Activated CD8-positive, alpha-beta memory T cell treated with anti-CD3 and anti-CD28 coated beads, Interleukin-2, amount 50 U/mL, for 1 hour (primary cell): ENCODE results near the gene GNG7.
"Not testable (repeated sequence)": the region's sequence is repeated elsewhere in the genome, so short reads cannot be mapped to it uniquely, and the experiment has no call there.

Experiments
- DNase-seq: peaks from one replicate; pipeline ENCODE4 v3.0.0-alpha.2; 2020; ENCODE audit errors: extremely low read depth

GNG7 gene

GRCh38 chr19:2726904-2727639 lies 24.6 kb upstream of the GNG7 start:
- DNase-seq = no peak

DNA sequence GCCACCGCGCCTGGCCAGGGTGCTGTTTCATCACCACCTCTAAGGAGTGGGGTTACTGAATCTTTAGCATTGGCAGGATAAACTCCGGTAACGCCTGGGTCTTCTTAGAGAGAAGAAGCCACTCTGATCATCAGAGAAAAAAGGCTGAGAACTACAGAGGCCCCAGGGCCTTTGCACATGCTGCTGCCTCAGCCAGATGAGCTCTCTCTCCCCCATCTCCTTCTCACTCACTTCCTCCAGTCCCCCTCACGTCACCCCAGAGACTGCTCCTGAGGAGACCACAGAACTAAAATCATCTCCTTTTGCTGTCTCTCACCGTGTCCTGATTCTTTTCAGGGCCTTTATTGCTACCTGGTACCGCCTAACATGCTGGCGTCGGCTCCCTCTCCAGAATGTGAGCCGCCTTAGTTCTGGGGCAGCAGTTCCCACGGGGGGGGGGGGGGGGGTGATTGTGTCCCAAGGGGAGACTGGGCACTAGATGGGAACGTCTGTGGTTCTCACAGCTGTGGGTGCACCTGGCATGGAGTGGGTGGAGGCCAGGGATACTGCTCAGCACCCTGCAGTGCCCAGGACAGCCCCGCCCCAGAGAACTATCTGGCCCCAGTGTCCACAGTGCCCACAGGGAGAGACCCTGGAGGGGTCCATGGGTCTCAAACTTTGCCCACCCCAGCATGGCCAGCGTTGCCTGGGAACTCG lies 23.8 kb upstream of the GNG7 start:
- no peak for DNase-seq

DNA sequence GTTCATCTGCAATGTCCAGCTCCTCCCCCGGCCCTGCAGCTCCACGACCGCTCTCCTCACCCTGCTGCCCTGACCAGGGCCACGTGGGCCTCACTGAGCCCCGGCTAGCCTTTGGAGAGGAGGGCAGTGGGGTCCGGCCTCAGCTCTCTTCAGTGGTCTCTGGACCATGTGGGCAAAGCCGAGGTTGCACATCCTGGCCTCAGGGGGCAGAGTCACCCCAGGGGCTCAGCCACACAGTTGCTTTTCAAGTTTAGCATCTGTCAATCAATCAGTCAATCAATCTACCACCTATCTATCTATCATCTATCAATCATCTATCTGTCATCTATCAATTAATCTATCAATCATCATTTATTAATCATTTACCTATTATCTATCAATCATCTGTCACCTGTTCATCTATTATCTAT lies 21.7 kb upstream of the GNG7 start:
- DNase-seq = no peak

DNA sequence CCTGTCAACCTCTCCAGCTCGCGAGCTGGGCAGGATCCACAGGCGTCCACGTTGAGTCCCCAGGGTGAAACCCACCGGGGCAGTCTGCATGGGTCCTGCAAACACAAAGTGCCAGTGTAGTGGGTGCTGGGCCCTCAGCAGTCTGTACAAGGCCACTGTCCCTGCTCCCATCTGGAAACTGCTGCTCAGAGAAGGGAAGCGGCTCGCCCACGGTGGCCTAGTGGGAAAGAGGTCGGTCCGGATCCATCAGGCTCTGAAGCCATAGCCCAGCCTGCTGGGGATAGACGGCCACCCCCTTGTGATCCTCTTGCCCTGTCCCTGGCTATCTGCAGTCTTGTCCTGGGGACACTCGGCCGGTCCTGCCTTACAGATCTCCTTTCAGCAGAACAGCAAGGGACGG lies 21.3 kb upstream of the GNG7 start:
- no peak for DNase-seq

DNA sequence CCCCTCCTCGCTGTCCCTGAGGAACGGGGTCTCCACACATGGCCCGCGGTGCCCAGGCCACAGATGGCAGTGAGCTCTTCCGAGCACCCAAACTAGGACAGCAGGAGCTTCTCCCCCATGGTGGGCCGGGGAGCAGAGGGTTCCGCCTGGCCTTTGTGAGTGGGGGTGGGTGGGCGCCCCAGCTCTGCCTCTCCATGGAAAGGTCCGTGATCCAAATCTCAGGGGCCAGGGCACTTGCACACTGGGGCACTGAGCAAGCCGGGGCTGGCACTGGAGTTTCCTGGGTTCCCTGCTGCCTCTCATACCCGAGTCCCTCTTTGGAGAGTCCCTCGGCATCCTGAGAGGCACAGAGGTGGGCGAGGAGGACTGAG lies 20.8 kb upstream of the GNG7 start:
- DNase-seq = no peak

DNA sequence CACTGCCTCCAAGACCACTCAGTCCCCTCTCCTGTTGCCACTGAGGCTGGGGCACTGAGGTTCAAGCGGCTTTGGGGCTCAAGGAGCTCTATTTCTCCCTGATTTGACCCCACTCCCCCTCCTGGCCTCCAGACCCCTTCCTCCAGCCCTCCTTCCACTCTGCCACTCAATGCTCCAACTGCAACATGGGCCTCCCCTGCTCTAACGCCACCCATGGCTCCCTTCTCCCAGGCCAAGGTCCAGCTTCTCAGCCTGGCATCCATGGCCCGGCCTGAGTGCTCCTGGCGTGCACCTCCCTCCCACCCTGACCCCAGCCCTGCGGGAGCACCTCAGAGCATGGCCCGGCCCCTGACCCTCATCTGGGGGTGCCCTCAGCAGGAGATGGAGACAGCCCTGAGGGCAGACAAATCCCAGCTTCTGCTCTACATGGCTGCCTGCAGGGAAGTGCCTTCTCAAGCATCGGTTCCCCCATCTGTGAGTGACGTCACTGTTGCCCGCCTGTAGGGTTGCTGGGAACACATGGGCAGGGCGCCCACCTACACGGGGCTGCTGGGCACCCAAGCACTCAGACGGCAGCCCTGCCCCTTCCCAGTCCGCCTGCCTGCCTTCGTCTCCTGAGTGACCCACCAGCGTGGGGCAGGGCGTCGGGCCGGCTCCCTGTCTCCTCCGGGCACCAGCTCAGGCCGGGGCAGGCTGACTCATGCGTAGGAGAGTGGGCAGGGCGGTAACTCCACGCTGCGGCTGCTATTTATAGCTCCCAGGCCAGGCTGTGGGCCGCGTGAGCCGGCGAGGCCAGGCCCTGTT lies 20.2 kb upstream of the GNG7 start:
- no peak for DNase-seq

- no peak for DNase-seq
Measured at GRCh38 chr19:2721570-2722540, 19.4 kb upstream of the GNG7 start.

DNA sequence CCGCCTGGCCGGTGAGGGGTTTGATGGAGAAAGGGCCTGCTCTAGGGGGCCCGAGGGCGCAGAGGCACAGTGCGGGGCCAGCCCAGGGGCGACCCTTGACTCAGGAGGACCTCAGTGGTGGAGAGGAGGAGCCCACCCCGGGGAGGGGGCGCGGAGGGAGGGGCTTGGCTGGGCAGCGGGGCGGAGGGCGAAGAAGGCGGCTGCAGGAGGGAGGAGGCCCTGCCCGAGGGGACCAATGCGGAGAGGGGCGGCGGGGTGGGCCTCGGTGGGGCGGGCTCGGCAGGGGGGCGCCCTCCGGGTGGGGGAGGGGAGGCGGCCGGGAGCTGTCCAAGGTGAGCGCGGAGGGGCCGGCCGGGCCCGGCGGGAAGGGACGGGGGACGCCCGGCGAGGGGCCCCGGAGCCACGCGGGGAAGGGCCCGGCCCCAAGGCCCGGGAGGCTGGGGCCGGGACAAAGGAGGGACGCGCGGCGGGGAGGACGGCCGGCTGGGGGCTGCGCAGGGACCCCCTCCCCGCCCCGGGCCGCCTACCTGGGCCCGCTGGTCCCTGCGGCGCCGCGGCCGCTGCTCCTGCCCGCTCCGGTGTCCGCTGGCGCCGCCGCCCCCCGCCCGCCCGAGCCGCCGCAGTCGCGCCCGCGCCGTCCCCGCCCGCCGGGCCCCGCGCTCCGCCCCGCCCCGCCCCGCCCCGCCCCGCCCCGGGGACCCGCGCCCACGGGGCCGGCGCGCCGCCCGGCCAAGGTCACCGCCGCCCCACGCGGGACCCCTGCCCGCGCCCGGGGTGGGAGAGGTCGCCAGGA lies 18.5 kb upstream of the GNG7 start, which contains the start of gene DIRAS1:
Gene DIRAS1 (minus strand): TSS at position 596 of the 793 bp plus-strand sequence. CDS start 3,566 bp downstream, outside the sequence.
- DNase-seq = no peak

- no peak for DNase-seq
Measured at GRCh38 chr19:2719920-2720776, 17.7 kb upstream of the GNG7 start.

GRCh38 chr19:2719232-2719735 lies 16.8 kb upstream of the GNG7 start:
- DNase-seq = no peak

DNA sequence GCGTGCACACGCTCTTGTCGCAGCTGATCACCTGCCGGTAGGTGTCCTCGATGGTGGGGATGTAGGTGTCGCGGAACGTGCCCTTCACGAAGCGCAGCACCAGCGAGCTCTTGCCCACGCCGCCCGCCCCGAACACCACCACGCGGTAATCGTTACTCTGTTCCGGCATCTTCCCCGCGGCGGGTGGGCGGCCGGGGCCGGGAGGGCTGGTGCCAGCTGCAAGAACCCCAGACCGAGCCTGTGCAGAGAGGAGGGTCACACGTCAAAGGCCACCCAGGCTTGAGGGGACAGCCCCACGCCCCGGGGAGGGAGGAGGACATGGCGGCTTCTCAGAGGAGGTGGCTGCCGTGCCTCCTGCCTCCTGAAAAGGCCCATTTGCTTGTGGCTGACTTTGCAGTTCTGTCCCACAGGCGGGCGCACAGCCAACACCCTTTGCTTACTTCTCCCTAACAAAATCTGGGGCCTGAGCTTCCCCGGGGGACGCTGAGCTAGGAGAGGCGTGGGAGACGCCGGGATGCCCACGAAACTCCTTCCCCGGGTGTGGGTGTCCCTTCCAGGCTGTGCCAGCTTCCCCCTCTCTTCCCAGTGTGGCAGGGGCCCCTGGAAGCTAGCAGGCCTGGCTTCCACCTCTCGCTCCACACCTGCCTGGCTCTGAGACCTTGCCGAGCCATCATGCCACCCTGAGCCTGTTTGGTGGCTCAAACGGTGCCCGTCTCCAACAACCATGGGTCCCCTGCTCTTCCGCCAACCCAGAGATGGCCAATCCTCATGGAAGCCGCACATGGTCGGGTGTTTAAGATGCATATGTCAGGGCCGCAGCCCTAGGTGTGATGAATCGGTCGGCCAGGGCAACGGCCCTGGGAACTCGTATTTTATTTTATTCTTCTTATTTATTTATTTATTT lies 15.4 kb upstream of the GNG7 start:
- DNase-seq = no peak

GRCh38 chr19:2716722-2717637 lies 14.5 kb upstream of the GNG7 start:
- no peak for DNase-seq

DNA sequence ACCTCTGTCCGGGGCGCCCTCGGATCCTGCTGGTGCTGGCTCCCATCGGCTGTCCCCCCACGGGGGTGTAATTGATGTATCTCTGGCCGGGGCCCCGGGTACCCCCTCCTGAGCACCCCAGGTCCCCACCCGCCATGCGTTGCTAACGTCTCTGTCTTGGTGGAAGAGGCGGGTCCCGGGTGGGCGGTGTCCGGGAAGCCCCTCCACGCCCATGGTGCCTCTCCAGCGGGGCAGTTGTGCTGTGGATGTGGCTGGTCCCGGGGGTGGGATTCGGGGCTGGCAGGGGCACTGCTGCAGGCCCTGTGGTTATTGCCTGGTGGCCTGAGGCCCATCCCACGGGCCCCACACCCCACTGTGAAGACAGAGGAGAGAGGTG lies 13.8 kb upstream of the GNG7 start:
- DNase-seq = no peak

DNA sequence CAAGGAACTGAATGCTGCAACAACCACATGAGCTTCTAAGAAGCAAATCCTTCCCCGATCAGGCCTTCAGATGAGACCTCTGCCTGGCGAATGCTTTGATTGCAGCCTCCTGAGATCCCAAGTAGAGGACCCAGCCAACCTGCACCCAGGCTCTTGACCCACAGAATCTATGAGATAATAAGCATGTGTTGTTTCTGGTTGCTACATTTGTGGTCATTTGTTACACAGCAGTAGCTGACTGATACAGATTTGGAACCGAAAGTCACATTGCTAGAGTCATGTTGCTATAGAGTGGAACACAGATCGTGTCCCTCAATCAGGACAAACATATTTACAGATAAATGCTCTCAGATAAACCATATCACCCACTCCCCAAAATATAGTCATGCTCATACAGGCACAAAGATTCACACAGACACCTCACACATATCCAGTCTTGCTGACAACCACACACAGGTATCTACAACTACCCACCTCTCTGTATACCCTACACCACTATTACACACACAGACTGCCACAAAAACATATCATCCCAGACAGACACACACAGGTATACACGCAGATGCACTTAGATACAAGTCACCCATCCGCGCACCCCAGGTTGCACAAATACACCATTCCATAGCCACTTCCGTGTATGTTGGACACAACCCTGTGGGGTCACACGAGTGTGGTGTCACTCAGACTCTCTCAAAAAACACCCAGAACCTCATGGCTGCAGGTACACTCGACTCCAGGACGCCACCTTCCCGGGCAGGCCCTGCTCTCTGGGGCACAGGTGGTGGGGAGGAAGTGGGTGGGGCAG lies 13.2 kb upstream of the GNG7 start:
- DNase-seq = no peak

DNA sequence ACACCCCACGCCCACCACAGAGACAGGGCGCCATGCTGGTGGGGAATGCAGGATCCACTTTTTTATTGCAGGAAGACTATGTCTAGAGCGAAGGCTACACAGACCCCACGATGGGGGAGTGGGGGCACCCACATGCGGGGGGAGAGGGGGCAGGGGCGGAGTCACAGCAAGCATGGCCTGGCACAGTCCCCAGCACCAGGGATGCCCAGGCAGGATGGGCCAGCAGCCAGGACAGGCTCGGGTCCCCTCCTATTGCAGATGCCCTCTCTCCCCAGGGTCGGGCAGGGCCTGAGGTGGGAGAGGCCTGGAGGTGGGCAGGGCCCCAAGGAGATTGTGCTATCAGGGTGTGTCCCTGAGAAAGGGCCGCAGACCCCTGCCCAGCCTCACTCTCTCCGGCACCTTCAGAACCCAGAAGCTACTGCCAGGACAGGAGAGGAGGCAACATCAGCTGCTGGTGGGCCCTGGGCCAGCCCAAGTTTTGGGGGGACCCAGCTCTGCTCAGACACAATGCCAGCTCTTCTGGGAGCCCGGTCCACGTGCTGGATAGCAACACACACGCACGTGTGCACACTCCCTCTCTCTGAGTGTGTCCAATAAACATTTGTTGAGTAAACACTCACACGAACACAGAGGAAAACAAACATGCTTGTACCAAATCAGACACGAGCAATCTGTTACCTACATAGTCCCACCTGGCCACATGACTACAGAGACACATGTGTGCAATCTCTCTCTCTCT lies 12.2 kb upstream of the GNG7 start:
- no peak for DNase-seq

- DNase-seq = not testable (repeated sequence)
Measured at GRCh38 chr19:2714102-2714501, 11.6 kb upstream of the GNG7 start.
